HAP-1 (cell line): ENCODE data around the gene SUCLG1.
"Not testable (repeated sequence)": the region's sequence is repeated elsewhere in the genome, so short reads cannot be mapped to it uniquely, and the experiment has no call there.

Source experiments
- DNase-seq, 2 experiments: peaks; one replicate each; pipeline ENCODE4 v3.0.0-alpha.2; 2016 to 2020; ENCODE audit warnings: low spot score in 2 of 2
- H3K27me3 ChIP-seq: fragments of 250-450 bp; sonication (Bioruptor Pico); 2 replicates; pipeline ENCODE4 v1.5.1; 2020; ENCODE audit warnings: low read depth, mild to moderate bottlenecking, moderate library complexity
- H3K36me3 ChIP-seq: fragments of 250-450 bp; sonication (Bioruptor Pico); replicated peaks from 2 replicates; pipeline ENCODE4 v1.5.1; 2020; ENCODE audit warnings: mild to moderate bottlenecking
- H3K4me1 ChIP-seq: fragments of 250-450 bp; sonication (Bioruptor Pico); 2 replicates; pipeline ENCODE4 v1.5.1; 2020; ENCODE audit warnings: mild to moderate bottlenecking
- H3K4me3 ChIP-seq: fragments of 250-450 bp; sonication (Bioruptor Pico); 2 replicates; pipeline ENCODE4 v1.5.1; 2020; ENCODE audit warnings: mild to moderate bottlenecking, moderate library complexity
- H3K9me3 ChIP-seq: fragments of 250-450 bp; sonication (Bioruptor Pico); 2 replicates; pipeline ENCODE4 v1.5.1; 2020; ENCODE audit warnings: mild to moderate bottlenecking, moderate library complexity
- in situ Hi-C: fragments of 300-500 bp; cut with MboI; formaldehyde crosslinking; loops from 3 replicates; pipeline ENCODE4 v1.14.3; 2020; ENCODE audit warnings: low sequenced_read_pairs, inconsistent platforms, mixed read lengths

SUCLG1 gene

GRCh38 chr2:84483320-84483719, 24.2 kb upstream of the SUCLG1 start:
- in situ Hi-C loops: loop anchor here (25.0 kb wide), 1 partner anchor 829 kb away; no protein-coding TSS in a partner anchor
- 0 out of 2 replicates have a peak, but pooled peaks cover 5% of the 10 kb centered on the region for H3K4me1 ChIP-seq
- no peaks in the 10 kb centered on the region for H3K36me3 ChIP-seq
- H3K27me3 ChIP-seq: no peaks in the 10 kb centered on the region
- no peak overlapping the region for H3K4me3 ChIP-seq
- DNase-seq: no peak
- H3K9me3 ChIP-seq: no peaks in the 10 kb centered on the region

- Histone ChIP-seq H3K4me3 (no peak overlapping the region), H3K36me3 (no peaks in the 10 kb centered on the region), H3K27me3 (no peaks in the 10 kb centered on the region), H3K9me3 (no peaks in the 10 kb centered on the region), H3K4me1 (peaks cover 7% of the 10 kb centered on the region)
- in situ Hi-C loops: loop anchor here (25.0 kb wide), 1 partner anchor 830 kb away; no protein-coding TSS in a partner anchor
- DNase-seq: no peak
These were observed 23.5 kb upstream of the SUCLG1 start for GRCh38 chr2:84482603-84483002.

DNA sequence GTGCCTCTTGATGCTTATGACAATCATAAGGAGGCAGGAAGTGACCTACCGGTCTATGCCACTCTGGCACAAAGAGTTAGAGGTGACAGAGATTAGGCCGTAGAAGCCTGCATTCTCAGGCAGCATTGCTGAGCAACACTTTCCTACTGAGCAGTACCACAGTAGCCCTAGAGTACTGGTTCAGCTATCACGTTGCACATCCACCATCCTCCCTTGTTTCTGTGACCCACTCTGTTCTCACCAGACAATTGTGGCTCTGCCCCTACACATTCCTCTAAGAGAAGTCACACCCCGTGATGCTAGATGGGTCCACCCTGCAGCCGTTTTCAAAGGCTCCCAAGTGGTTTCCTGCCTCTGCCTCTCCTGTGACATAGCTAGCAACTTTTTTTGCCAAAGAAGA, 22.6 kb upstream of the SUCLG1 start:
- Histone ChIP-seq H3K4me1 (peaks cover 11% of the 10 kb centered on the region), H3K9me3 (no peaks in the 10 kb centered on the region), H3K27me3 (no peaks in the 10 kb centered on the region), H3K36me3 (no peaks in the 10 kb centered on the region), H3K4me3 (no peak overlapping the region)
- no peak for DNase-seq
- in situ Hi-C loops: loop anchor here (25.0 kb wide), 1 partner anchor 831 kb away; no protein-coding TSS in a partner anchor

- Histone ChIP-seq H3K4me1 (peaks cover 11% of the 10 kb centered on the region), H3K4me3 (no peak overlapping the region), H3K9me3 (no peaks in the 10 kb centered on the region), H3K27me3 (no peaks in the 10 kb centered on the region), H3K36me3 (no peaks in the 10 kb centered on the region)
- in situ Hi-C loops: loop anchor here (25.0 kb wide), 1 partner anchor 833 kb away; no protein-coding TSS in a partner anchor
- no peak for DNase-seq
These were observed 19.8 kb upstream of the SUCLG1 start for GRCh38 chr2:84478867-84479266.

DNA sequence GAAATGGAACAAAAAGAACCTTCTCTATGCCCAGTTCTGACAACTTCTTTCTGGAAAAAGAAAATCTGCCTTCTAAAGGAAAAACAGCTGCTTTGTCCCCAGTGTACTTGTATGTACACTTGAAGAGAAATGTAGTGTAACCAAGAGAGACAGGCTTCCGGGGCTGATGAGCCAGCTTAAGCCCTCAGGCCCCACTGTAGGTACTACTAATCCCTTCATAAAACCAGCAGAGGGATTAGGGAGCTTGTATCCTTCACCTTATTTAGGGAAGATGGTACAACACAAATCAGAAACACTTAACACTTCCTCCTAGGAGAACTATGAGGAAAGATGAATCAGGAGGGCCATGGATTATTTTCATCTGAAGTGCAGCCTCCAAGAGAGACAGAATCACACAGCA, 18.8 kb upstream of the SUCLG1 start:
- Histone ChIP-seq H3K9me3 (no peaks in the 10 kb centered on the region), H3K4me1 (peaks cover 11% of the 10 kb centered on the region), H3K36me3 (no peaks in the 10 kb centered on the region), H3K4me3 (no peak overlapping the region), H3K27me3 (no peaks in the 10 kb centered on the region)
- in situ Hi-C loops: loop anchor here (25.0 kb wide), 1 partner anchor 834 kb away; no protein-coding TSS in a partner anchor
- peak; percentile 42 to 51 for DNase-seq

GRCh38 chr2:84474176-84474575, 15.1 kb upstream of the SUCLG1 start:
- peaks cover 6% of the 10 kb centered on the region for H3K4me1 ChIP-seq
- no peaks in the 10 kb centered on the region for H3K9me3 ChIP-seq
- in situ Hi-C loops: no loop called here
- no peaks in the 10 kb centered on the region for H3K27me3 ChIP-seq
- no peaks in the 10 kb centered on the region for H3K36me3 ChIP-seq
- no peak overlapping the region for H3K4me3 ChIP-seq
- no peak for DNase-seq

DNA sequence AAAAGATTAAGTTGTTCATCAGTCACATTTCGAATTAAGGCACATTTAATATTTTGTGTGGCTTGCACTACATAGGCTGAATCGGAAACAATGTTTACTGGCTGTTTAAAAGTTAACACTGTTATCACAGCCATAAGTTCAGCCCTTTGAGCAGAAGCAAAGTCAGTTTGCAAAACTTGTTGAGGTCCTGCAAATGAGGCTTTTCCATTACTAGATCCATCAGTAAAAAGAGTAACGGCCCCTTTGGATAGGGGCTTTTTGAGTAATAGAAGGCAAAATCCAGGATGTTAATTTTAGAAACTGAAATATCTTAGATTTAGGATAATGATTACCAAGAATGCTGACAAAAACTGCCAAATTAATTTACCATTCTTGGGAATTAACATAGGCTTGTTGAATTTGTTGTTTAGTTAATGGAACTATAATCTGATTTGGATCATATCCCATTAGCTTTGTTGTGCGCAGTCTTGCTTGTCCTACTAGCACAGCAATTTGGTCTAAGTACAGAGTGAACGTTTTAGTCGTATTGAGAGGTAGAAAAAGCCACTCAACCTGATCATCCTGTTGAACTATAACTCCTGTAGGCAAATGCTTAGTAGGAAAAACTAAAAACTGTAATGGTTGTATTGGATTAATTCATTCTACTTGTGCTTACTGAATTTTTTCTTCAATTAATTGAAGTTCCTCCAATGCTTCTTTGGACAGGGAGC, 13.9 kb upstream of the SUCLG1 start:
- no peaks in the 10 kb centered on the region; the same call in 1 of the 2 replicates for H3K9me3 ChIP-seq
- in situ Hi-C loops: no loop called here

GRCh38 chr2:84472423-84472822, 13.3 kb upstream of the SUCLG1 start:
- H3K4me1 ChIP-seq, H3K36me3 ChIP-seq, DNase-seq, in situ Hi-C loops, H3K9me3 ChIP-seq, H3K27me3 ChIP-seq, H3K4me3 ChIP-seq: not testable (repeated sequence)

More for the DNA sequence above, 13.9 kb upstream of the SUCLG1 start:
- Histone ChIP-seq H3K36me3 (no peaks in the 10 kb centered on the region), H3K27me3 (no peaks in the 10 kb centered on the region), H3K4me3 (no peak overlapping the region), H3K4me1 (peaks cover 6% of the 10 kb centered on the region)
- no peak for DNase-seq

DNA sequence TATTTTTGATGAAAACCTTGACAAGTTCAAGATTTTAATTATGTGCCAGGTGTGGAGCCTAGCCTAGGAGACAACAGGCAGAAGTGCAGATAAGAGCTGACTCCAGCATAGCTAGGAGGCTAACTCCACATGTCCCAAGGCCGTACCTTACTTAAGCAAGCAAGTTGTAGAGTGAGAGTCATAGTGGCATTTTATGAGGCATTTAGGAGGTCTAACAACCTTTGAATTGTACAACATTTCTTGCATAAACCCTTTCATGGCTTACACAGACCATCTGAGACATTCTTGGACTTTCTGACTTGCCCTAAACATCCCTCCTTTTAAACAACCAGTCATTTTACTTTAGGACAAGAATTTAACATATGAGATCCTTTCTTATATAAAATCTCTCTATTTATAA, 8.3 kb upstream of the SUCLG1 start:
- Histone ChIP-seq H3K27me3 (no peaks in the 10 kb centered on the region), H3K4me3 (no peak overlapping the region), H3K4me1 (no peaks in the 10 kb centered on the region; the same call in 1 of the 2 replicates), H3K36me3 (no peaks in the 10 kb centered on the region), H3K9me3 (peaks cover 7% of the 10 kb centered on the region)
- DNase-seq: no peak
- in situ Hi-C loops: no loop called here

DNA sequence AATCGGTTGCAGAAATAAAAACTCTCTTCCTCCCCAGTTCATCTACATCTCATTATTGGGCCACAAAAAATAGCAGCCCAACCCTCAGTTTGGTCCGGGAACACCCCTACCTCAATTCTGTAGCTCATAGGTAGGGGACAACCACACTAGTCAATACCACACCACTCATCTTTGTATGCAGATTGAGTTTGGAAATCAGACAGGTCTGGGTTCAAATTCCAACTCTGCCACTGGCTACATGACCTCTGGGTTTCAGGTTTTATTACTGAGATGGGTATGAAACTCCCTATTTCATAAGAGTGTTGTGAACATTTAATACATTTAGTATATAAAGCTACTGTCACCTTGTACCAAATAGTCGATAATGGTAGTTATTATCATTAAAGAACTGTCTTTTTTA, 2.2 kb upstream of the SUCLG1 start:
- no peak for DNase-seq
- Histone ChIP-seq H3K9me3 (no peaks in the 10 kb centered on the region), H3K36me3 (peaks cover 3% of the 10 kb centered on the region; the same call in 1 of the 2 replicates), H3K4me3 (no peak overlapping the region), H3K27me3 (no peaks in the 10 kb centered on the region), H3K4me1 (peaks cover 6% of the 10 kb centered on the region; the same call in 1 of the 2 replicates)
- in situ Hi-C loops: no loop called here

DNA sequence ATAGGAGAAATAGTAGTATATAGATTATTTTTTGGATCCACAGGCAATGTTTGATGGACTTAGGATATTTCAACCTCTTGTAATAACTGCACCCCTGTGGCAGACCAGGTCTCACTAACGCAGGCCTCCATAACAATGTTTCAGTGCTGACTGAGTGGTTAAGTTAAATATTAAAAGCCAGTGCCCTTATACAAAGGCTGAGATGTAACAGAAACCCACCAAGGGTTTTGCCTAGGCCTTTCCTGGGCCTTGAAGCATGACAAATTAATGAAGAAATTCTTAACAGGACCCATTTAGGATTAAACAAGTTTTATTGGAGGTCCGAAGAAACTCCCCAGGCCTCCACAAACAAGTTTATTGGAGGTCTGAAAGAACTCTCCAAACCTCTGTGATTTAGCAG, 1.6 kb upstream of the SUCLG1 start:
- no peak overlapping the region for H3K4me3 ChIP-seq
- no peak for DNase-seq
- H3K27me3 ChIP-seq: no peaks in the 10 kb centered on the region
- peaks cover 6% of the 10 kb centered on the region; the same call in 1 of the 2 replicates for H3K4me1 ChIP-seq
- H3K9me3 ChIP-seq: no peaks in the 10 kb centered on the region
- peaks cover 3% of the 10 kb centered on the region; the same call in 1 of the 2 replicates for H3K36me3 ChIP-seq
- in situ Hi-C loops: no loop called here

DNA sequence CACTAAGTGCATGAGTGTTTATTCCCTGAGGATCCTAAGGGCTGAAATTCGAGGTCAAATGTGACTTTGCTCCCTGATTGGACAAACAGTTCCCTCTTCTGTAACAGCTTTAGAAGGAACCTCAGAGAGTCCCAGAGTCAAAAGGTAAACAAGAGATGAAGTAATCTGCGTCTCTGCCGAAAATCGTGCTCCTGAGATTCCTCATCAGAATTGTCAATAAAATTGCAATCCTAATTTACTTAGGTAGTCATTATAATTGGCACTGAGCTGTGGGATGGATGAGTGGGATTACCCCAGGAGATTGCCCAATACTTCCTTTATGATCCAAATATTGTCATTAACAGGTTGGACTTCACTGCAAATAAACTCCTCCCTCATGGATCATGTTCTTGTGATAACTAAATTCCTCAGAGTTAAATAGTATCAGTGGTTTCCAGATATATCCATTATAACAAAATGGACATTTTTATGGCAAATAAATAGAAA, 907 bp upstream of the SUCLG1 start:
- Histone ChIP-seq H3K27me3 (no peaks in the 10 kb centered on the region), H3K4me1 (peaks cover 6% of the 10 kb centered on the region; the same call in 1 of the 2 replicates), H3K36me3 (peaks cover 3% of the 10 kb centered on the region; the same call in 1 of the 2 replicates), H3K4me3 (peak overlapping the region; percentile 97), H3K9me3 (no peaks in the 10 kb centered on the region)
- in situ Hi-C loops: no loop called here
- peak in 1 of 2 experiments; percentile 4 for DNase-seq

GRCh38 chr2:84458551-84459017, 496 bp downstream of the SUCLG1 start:
- Histone ChIP-seq H3K4me3 (peak overlapping the region; percentile 97), H3K9me3 (no peaks in the 10 kb centered on the region), H3K4me1 (peaks cover 6% of the 10 kb centered on the region; the same call in 1 of the 2 replicates), H3K27me3 (no peaks in the 10 kb centered on the region), H3K36me3 (peaks cover 3% of the 10 kb centered on the region; the same call in 1 of the 2 replicates)
- in situ Hi-C loops: no loop called here
- DNase-seq: peak; percentile 17 to 19

DNA sequence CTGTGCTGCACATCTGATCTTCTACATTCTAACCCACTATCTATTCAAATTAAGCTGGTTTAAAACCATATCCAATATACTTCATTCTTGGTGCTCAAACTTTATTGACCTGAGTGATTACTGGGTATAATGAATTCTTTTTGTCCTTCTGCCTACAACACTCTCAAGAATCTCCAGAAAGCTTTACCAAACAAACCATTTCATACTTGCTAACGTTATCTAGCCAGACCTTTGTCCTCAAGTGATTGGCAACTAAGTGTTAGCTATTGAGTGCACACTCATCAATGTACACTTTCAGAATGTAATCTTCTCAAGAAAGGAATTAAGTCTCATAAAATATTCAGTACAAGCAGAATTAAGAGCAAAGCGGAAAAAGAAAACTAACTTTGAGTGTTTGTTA, 1.4 kb downstream of the SUCLG1 start:
- no peak for DNase-seq
- Histone ChIP-seq H3K36me3 (peaks cover 3% of the 10 kb centered on the region; the same call in 1 of the 2 replicates), H3K9me3 (no peaks in the 10 kb centered on the region), H3K4me3 (peak overlapping the region; percentile 97; the same call in 1 of the 2 replicates), H3K27me3 (no peaks in the 10 kb centered on the region), H3K4me1 (peaks cover 8% of the 10 kb centered on the region; the same call in 1 of the 2 replicates)
- in situ Hi-C loops: no loop called here
